MCF 10A (cell line): ENCODE results near the gene STAT5A. TPM values are rescaled to one million over a fixed set of nuclear protein-coding genes. Genes with fewer than 3 reads are reported as not detected.
"Not testable (repeated sequence)": the region's sequence is repeated elsewhere in the genome, so short reads cannot be mapped to it uniquely, and the experiment has no call there.

Experiments
- BruUV-seq: library from RNA; stranded (reverse); fragments of 400-500 nt; replicated peaks from 2 replicates; lab custom pipeline; 2021; lab: Mats Ljungman, UMichigan
- CTCF ChIA-PET: fragments of 300-600 bp; sonication (Branson Sonifier 250); formaldehyde crosslinking; extraction: SDS; loops from one replicate; lab custom pipeline; 2021; ENCODE audit warnings: antibody characterized with exemption, inconsistent platforms; lab: Yijun Ruan, JAX
- POLR2A ChIA-PET: fragments of 300-600, 350-650 bp; sonication (Branson Sonifier 250); formaldehyde crosslinking; extraction: SDS; loops from one replicate; lab custom pipeline; 2020; ENCODE audit warnings: antibody characterized with exemption, inconsistent platforms; lab: Yijun Ruan, JAX
- DNase-seq: peaks from one replicate; pipeline ENCODE4 v3.0.0-alpha.2; 2018; ENCODE audit not compliant: unreplicated experiment
- H3K27ac Mint-ChIP-seq: one replicate; pipeline ENCODE4 v1.8.0; 2022; ENCODE audit warnings: mild to moderate bottlenecking, low read depth, mixed read lengths; ENCODE audit not compliant: unreplicated experiment
- H3K27me3 Mint-ChIP-seq: one replicate; pipeline ENCODE4 v1.8.0; 2022; ENCODE audit warnings: mixed read lengths; ENCODE audit not compliant: insufficient read depth, unreplicated experiment
- H3K36me3 Mint-ChIP-seq: one replicate; pipeline ENCODE4 v1.8.0; 2022; ENCODE audit warnings: mild to moderate bottlenecking, moderate library complexity, mixed read lengths; ENCODE audit not compliant: insufficient read depth, unreplicated experiment
- H3K4me1 Mint-ChIP-seq: one replicate; pipeline ENCODE4 v1.8.0; 2022; ENCODE audit warnings: mixed read lengths; ENCODE audit not compliant: insufficient read depth, unreplicated experiment
- H3K4me3 Mint-ChIP-seq: one replicate; pipeline ENCODE4 v1.8.0; 2022; ENCODE audit warnings: mild to moderate bottlenecking, moderate library complexity, mixed read lengths; ENCODE audit not compliant: unreplicated experiment
- H3K9me3 Mint-ChIP-seq: one replicate; pipeline ENCODE4 v1.8.0; 2022; ENCODE audit warnings: mixed read lengths; ENCODE audit not compliant: unreplicated experiment
- CTCF ChIP-seq: fragments of 200-600 bp; IDR thresholded peaks from one replicate; pipeline ENCODE4 v1.8.0; 2022; ENCODE audit warnings: antibody characterized with exemption, mild to moderate bottlenecking; ENCODE audit not compliant: unreplicated experiment
- intact Hi-C: fragments of 100-400 bp; cut with micrococcal nuclease; formaldehyde crosslinking; loops from 2 replicates; pipeline ENCODE4 v1.14.1; 2022
- total RNA-seq: library from RNA; stranded (reverse); gene quantifications from 2 replicates; pipeline ENCODE4 v1.2.3, GENCODE V29; 2022

Gene STAT5A
- total RNA-seq, 1 experiment from 2014 or later, result 1.0 TPM

- H3K9me3 Mint-ChIP-seq, result no peaks in the 10 kb centered on the region
- no peak for DNase-seq
- no peaks in the 10 kb centered on the region for H3K4me1 Mint-ChIP-seq
- no peak overlapping the region for H3K27ac Mint-ChIP-seq
- CTCF ChIA-PET, result interaction anchor here (2.0 kb wide), 1 partner anchor 212 kb away, joined by 8 read pairs; no protein-coding TSS in a partner anchor
- no peaks in the 10 kb centered on the region for H3K27me3 Mint-ChIP-seq
- intact Hi-C loops, result no loop called here
- TF ChIP-seq CTCF, result no peak
- POLR2A ChIA-PET, result interaction anchor here (0.6 to 1.2 kb wide), 4 partner anchors 13 to 158 kb away, joined by 3 to 4 read pairs (median 3); no protein-coding TSS in a partner anchor
- BruUV-seq, result no TSS peak
- peaks cover 97% of the 10 kb centered on the region for H3K36me3 Mint-ChIP-seq
- no peak overlapping the region for H3K4me3 Mint-ChIP-seq
Measured at GRCh38 chr17:42315402-42316156, 27.3 kb downstream of the STAT5A start.

GRCh38 chr17:42316755-42317154 is 28.5 kb downstream of the STAT5A start:
- H3K27me3 Mint-ChIP-seq, result no peaks in the 10 kb centered on the region
- H3K4me1 Mint-ChIP-seq, result no peaks in the 10 kb centered on the region
- no TSS peak for BruUV-seq
- intact Hi-C loops, result no loop called here
- no peak for TF ChIP-seq CTCF
- no peak overlapping the region for H3K4me3 Mint-ChIP-seq
- no peaks in the 10 kb centered on the region for H3K9me3 Mint-ChIP-seq
- H3K27ac Mint-ChIP-seq, result no peak overlapping the region
- H3K36me3 Mint-ChIP-seq, result peaks cover 95% of the 10 kb centered on the region
- DNase-seq, result no peak
- CTCF ChIA-PET, result interaction anchor here (0.8 to 2.0 kb wide), 3 partner anchors 8 to 211 kb away, joined by 6 to 8 read pairs (median 8); no protein-coding TSS in a partner anchor
- POLR2A ChIA-PET, result interaction anchor here (1.1 to 1.2 kb wide), 3 partner anchors 12 to 72 kb away, joined by 3 to 6 read pairs (median 4); partner anchors contain the start of gene STAT3

- H3K9me3 Mint-ChIP-seq, result no peaks in the 10 kb centered on the region
- H3K36me3 Mint-ChIP-seq, result peaks cover 95% of the 10 kb centered on the region
- no peaks in the 10 kb centered on the region for H3K27me3 Mint-ChIP-seq
Measured at GRCh38 chr17:42317266-42317845, 29.1 kb downstream of the STAT5A start.

GRCh38 chr17:42317967-42318366 is 29.7 kb downstream of the STAT5A start:
- H3K27ac Mint-ChIP-seq, H3K27me3 Mint-ChIP-seq, H3K4me3 Mint-ChIP-seq, H3K4me1 Mint-ChIP-seq, H3K9me3 Mint-ChIP-seq, intact Hi-C loops, BruUV-seq, DNase-seq: not testable (repeated sequence)
- H3K36me3 Mint-ChIP-seq, result peaks cover 95% of the 10 kb centered on the region
- ChIA-PET POLR2A (interaction anchor here (0.6 to 1.0 kb wide), 2 partner anchors 11 to 103 kb away, joined by 3 to 4 read pairs; no protein-coding TSS in a partner anchor), CTCF (interaction anchor here (0.6 to 2.0 kb wide), 4 partner anchors 10 to 209 kb away, joined by 3 to 8 read pairs (median 4); no protein-coding TSS in a partner anchor)

More at GRCh38 chr17:42317266-42317845, 29.1 kb downstream of the STAT5A start:
- CTCF ChIA-PET, result interaction anchor here (0.6 to 2.0 kb wide), 6 partner anchors 8 to 210 kb away, joined by 3 to 8 read pairs (median 5); no protein-coding TSS in a partner anchor
- Mint-ChIP-seq H3K4me3 (no peak overlapping the region), H3K4me1 (no peaks in the 10 kb centered on the region), H3K27ac (no peak overlapping the region)
- DNase-seq, result no peak
- BruUV-seq, result no TSS peak
- POLR2A ChIA-PET, result interaction anchor here (0.6 to 1.1 kb wide), 2 partner anchors 71 to 104 kb away, joined by 3 to 6 read pairs; partner anchors contain the start of gene STAT3
- TF ChIP-seq CTCF, result no peak
- intact Hi-C loops, result no loop called here
